Measurements from ENCODE around the gene IGFBP1. TPM values are rescaled to one million over a fixed set of nuclear protein-coding genes. Genes with fewer than 3 reads are reported as not detected.

IGFBP1 gene
- total RNA-seq, 2 donors from 2014 or later: not detected

DNA sequence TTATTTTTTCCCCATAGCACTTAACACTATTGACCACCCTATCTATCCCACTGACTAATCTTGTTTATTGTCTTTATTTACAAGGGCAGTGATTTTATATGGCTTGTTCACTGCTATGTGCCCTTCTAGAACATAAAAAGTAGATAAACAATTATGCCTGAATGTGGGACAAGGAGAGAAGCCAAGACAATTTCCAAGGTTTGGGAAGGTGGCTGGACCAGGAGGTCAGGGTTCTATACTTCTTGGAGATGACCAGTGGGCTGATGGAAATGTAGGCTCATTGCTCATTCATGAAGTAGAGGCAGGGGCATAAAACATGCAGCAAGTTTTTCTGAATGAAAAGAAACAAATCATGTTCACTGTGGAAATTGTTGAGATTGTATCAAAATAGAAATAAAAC, 21.3 kb downstream of the IGFBP1 start:
- DNase-seq (ENCODE audit: low spot score): no peak
- H3K36me3 ChIP-seq: no peaks in the 10 kb centered on the region
- TF ChIP-seq POLR2AphosphoS5 (IDR thresholded peaks at IDR 0.05) (no peak), POLR2A (IDR thresholded peaks at IDR 0.05) (no peak)
- TF ChIP-seq, protein P1, sequence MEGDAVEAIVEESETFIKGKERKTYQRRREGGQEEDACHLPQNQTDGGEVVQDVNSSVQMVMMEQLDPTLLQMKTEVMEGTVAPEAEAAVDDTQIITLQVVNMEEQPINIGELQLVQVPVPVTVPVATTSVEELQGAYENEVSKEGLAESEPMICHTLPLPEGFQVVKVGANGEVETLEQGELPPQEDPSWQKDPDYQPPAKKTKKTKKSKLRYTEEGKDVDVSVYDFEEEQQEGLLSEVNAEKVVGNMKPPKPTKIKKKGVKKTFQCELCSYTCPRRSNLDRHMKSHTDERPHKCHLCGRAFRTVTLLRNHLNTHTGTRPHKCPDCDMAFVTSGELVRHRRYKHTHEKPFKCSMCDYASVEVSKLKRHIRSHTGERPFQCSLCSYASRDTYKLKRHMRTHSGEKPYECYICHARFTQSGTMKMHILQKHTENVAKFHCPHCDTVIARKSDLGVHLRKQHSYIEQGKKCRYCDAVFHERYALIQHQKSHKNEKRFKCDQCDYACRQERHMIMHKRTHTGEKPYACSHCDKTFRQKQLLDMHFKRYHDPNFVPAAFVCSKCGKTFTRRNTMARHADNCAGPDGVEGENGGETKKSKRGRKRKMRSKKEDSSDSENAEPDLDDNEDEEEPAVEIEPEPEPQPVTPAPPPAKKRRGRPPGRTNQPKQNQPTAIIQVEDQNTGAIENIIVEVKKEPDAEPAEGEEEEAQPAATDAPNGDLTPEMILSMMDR (IDR thresholded peaks at IDR 0.05): no peak
- no peak overlapping the region for H3K4me3 ChIP-seq
- H3K4me1 ChIP-seq (replicated peaks): no peaks in the 10 kb centered on the region
- no peaks in the 10 kb centered on the region for H3K27me3 ChIP-seq (replicated peaks; ENCODE audit: insufficient read depth)
- intact Hi-C loops (cut with DNase I): no loop called here
- no peak overlapping the region for H3K27ac ChIP-seq
- no peaks in the 10 kb centered on the region for H3K9me3 ChIP-seq

DNA sequence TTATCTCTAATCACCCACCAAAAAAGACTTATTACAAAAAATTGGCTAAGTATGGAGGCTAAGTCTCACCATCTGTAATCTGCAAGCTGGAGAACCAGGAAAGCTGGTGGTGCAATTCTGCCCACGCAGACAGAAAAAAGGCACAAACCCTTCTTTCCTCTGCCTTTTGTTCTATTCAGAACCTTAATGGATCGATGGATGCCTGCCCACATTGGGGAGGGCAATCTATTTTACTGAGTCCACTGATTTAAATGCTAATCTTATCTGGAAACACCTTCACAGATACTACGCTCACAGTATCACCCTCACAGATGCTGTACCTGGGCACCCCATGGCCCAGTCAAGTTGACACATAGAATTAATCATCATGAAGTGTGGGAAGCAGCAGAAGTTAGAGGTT, 22.6 kb downstream of the IGFBP1 start:
- no peak for DNase-seq (ENCODE audit: low spot score)
- Histone ChIP-seq H3K27ac (no peak overlapping the region), H3K4me3 (no peak overlapping the region), H3K36me3 (no peaks in the 10 kb centered on the region), H3K4me1 (replicated peaks) (no peaks in the 10 kb centered on the region), H3K9me3 (no peaks in the 10 kb centered on the region), H3K27me3 (replicated peaks; ENCODE audit: insufficient read depth) (no peaks in the 10 kb centered on the region)
- intact Hi-C loops (cut with DNase I): no loop called here
- WGBS: 92% methylated on average over 3 of the region's 3 CpGs
- TF ChIP-seq POLR2AphosphoS5 (IDR thresholded peaks at IDR 0.05) (no peak), POLR2A (IDR thresholded peaks at IDR 0.05) (no peak)
- TF ChIP-seq, protein P1 (IDR thresholded peaks at IDR 0.05): no peak

DNA sequence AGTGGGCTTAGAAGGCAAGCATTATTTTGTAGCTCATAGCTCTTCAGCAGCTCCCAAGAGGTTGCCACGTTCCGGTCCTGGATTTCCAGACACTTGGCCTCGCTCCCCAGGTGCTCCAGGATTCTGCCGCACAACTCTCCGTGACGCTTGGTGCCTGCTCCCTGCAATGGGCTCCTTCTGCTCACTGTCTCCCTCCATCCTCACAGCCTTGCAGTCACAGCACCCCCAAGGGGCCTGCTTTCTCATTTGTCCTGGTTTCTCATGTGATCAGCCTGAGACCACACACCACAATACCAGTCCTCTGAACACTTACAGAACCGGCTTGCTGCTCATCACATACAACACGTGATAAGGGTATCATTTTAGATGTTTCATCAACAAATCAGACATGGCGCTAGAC, 23.0 kb downstream of the IGFBP1 start:
- H3K27ac ChIP-seq: no peak overlapping the region
- no peak for DNase-seq (ENCODE audit: low spot score)
- intact Hi-C loops (cut with DNase I): no loop called here
- no peaks in the 10 kb centered on the region for H3K9me3 ChIP-seq
- WGBS: 93% methylated on average over 9 of the region's 9 CpGs
- H3K4me1 ChIP-seq (replicated peaks): no peaks in the 10 kb centered on the region
- TF ChIP-seq POLR2A (IDR thresholded peaks at IDR 0.05) (no peak), POLR2AphosphoS5 (IDR thresholded peaks at IDR 0.05) (no peak)
- TF ChIP-seq, protein P1 (IDR thresholded peaks at IDR 0.05): no peak
- H3K4me3 ChIP-seq: no peak overlapping the region
- H3K36me3 ChIP-seq: no peaks in the 10 kb centered on the region
- H3K27me3 ChIP-seq (replicated peaks; ENCODE audit: insufficient read depth): no peaks in the 10 kb centered on the region

- TF ChIP-seq, protein P1 (IDR thresholded peaks at IDR 0.05): no peak
- TF ChIP-seq POLR2AphosphoS5 (IDR thresholded peaks at IDR 0.05) (no peak), POLR2A (IDR thresholded peaks at IDR 0.05) (no peak)
- H3K27ac ChIP-seq: no peak overlapping the region
- no peaks in the 10 kb centered on the region for H3K27me3 ChIP-seq (replicated peaks; ENCODE audit: insufficient read depth)
- 91% methylated on average over 7 of the region's 7 CpGs for WGBS
- H3K4me3 ChIP-seq: no peak overlapping the region
- H3K36me3 ChIP-seq: no peaks in the 10 kb centered on the region
- H3K9me3 ChIP-seq: no peaks in the 10 kb centered on the region
- no peaks in the 10 kb centered on the region for H3K4me1 ChIP-seq (replicated peaks)
- intact Hi-C loops (cut with DNase I): no loop called here
- no peak for DNase-seq (ENCODE audit: low spot score)
Observed at GRCh38 chr7:45912972-45913371, 24.7 kb downstream of the IGFBP1 start.

DNA sequence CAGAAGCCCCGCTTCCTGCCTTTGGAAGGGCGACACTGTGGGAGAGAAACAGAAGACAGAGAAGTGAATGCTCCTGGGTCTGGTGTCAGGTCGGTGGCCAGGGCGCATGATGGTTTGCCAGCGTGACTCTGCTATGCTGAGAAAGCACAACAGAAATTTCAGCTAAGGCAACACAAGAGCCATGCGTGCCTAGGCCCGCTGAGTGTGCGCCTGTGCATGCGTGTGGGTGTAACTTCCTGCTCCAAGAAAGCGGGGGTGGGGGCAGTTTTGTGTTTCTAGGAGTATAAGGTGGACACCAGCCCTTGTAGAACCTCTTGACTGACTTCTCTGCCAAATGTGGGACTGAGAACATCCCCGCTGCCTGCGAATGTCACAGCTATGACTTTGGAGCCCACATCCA, 26.6 kb downstream of the IGFBP1 start:
- 91% methylated on average over 12 of the region's 12 CpGs for WGBS
- Histone ChIP-seq H3K36me3 (no peaks in the 10 kb centered on the region), H3K4me3 (no peak overlapping the region), H3K27me3 (replicated peaks; ENCODE audit: insufficient read depth) (no peaks in the 10 kb centered on the region), H3K9me3 (no peaks in the 10 kb centered on the region), H3K4me1 (replicated peaks) (no peaks in the 10 kb centered on the region), H3K27ac (no peak overlapping the region)
- TF ChIP-seq POLR2AphosphoS5 (IDR thresholded peaks at IDR 0.05) (no peak), POLR2A (IDR thresholded peaks at IDR 0.05) (no peak)
- TF ChIP-seq, protein P1 (IDR thresholded peaks at IDR 0.05): no peak
- intact Hi-C loops (cut with DNase I): loop anchor here (5.0 kb wide), 1 partner anchor 1337 kb away; no protein-coding TSS in a partner anchor
- no peak for DNase-seq (ENCODE audit: low spot score)

Measured in prostate gland (tissue), 2 donors.